ENCODE measurements around the gene EBF4.
A peak's percentile ranks its signal among the peaks of the same experiment; 100 is the strongest.

EBF4 gene

GRCh38 chr20:2793471-2793870 is 100.9 kb downstream of the EBF4 start:
- no peak for DNase-seq (ENCODE audit: low spot score)
- in situ Hi-C loops (cut with MboI; ENCODE audit: low sequenced_read_pairs, unreplicated experiment) = no loop called here
- no peak for TF ChIP-seq CTCF (IDR thresholded peaks at IDR 0.05; ENCODE audit: borderline replicate concordance, control extremely low read depth, extremely low read depth, insufficient read depth, missing control alignments)

GRCh38 chr20:2794202-2794748 is 101.7 kb downstream of the EBF4 start:
- in situ Hi-C loops (cut with MboI; ENCODE audit: low sequenced_read_pairs, unreplicated experiment) = no loop called here
- no peak for DNase-seq (ENCODE audit: low spot score)
- TF ChIP-seq CTCF (IDR thresholded peaks at IDR 0.05; ENCODE audit: borderline replicate concordance, control extremely low read depth, extremely low read depth, insufficient read depth, missing control alignments) = no peak

GRCh38 chr20:2794866-2795447 is 102.4 kb downstream of the EBF4 start:
- no peak for DNase-seq (ENCODE audit: low spot score)
- in situ Hi-C loops (cut with MboI; ENCODE audit: low sequenced_read_pairs, unreplicated experiment) = no loop called here
- TF ChIP-seq CTCF (IDR thresholded peaks at IDR 0.05; ENCODE audit: borderline replicate concordance, control extremely low read depth, extremely low read depth, insufficient read depth, missing control alignments) = no peak

- DNase-seq (ENCODE audit: low spot score) = no peak
- no peak for TF ChIP-seq CTCF (IDR thresholded peaks at IDR 0.05; ENCODE audit: borderline replicate concordance, control extremely low read depth, extremely low read depth, insufficient read depth, missing control alignments)
Measured at GRCh38 chr20:2795451-2795850, 102.9 kb downstream of the EBF4 start.

GRCh38 chr20:2796011-2796660 is 103.6 kb downstream of the EBF4 start:
- TF ChIP-seq CTCF (IDR thresholded peaks at IDR 0.05; ENCODE audit: borderline replicate concordance, control extremely low read depth, extremely low read depth, insufficient read depth, missing control alignments) = no peak
- in situ Hi-C loops (cut with MboI; ENCODE audit: low sequenced_read_pairs, unreplicated experiment) = no loop called here
- peak; percentile 27 for DNase-seq (ENCODE audit: low spot score)

More at GRCh38 chr20:2795451-2795850, 102.9 kb downstream of the EBF4 start:
- in situ Hi-C loops (cut with MboI; ENCODE audit: low sequenced_read_pairs, unreplicated experiment) = no loop called here

- no peak for TF ChIP-seq CTCF (IDR thresholded peaks at IDR 0.05; ENCODE audit: borderline replicate concordance, control extremely low read depth, extremely low read depth, insufficient read depth, missing control alignments)
- DNase-seq (ENCODE audit: low spot score) = no peak
- in situ Hi-C loops (cut with MboI; ENCODE audit: low sequenced_read_pairs, unreplicated experiment) = no loop called here
Measured at GRCh38 chr20:2797136-2797983, 104.8 kb downstream of the EBF4 start.
